Measurements from ENCODE around the gene PBRM1. TPM values are rescaled to one million over a fixed set of nuclear protein-coding genes. Genes with fewer than 3 reads are reported as not detected.

PBRM1 gene
- total RNA-seq, 1 experiment from 2014 or later, result 40.0 TPM

GRCh38 chr3:52690560-52690959 is 4.8 kb upstream of the PBRM1 start:
- DNase-seq (ENCODE audit: low read depth, low spot score) (no peak), ATAC-seq (no peak)
- peaks cover 75 to 91% of the 10 kb centered on the region in 2 experiments for H3K36me3 ChIP-seq (ENCODE audit: control insufficient read depth in 1 of 2, insufficient read depth in 2 of 2, low read length in 2 of 2)
- intact Hi-C loops (cut with micrococcal nuclease), result no loop called here
- POLR2A ChIA-PET, result interaction anchor here (1.3 to 2.0 kb wide), 3 partner anchors 8 to 15 kb away, joined by 3 to 6 read pairs (median 4); partner anchors contain the start of genes GLT8D1 and SPCS1
- H3K9ac ChIP-seq (ENCODE audit: low read length), result no peak overlapping the region
- H3K9me3 ChIP-seq (ENCODE audit: control insufficient read depth in 1 of 2, insufficient read depth in 1 of 2, low read depth in 1 of 2, low read length in 2 of 2), result no peaks in the 10 kb centered on the region
- H3K4me1 ChIP-seq (ENCODE audit: control insufficient read depth in 1 of 2, insufficient read depth in 2 of 2, low read length in 2 of 2), result peaks cover 5 to 10% of the 10 kb centered on the region in 2 experiments; a peak in 3 of 4 replicates
- H4K20me1 ChIP-seq (ENCODE audit: insufficient read depth), result peaks cover 26% of the 10 kb centered on the region; the same call in 1 of the 2 replicates
- TF ChIP-seq ZBTB33 (IDR thresholded peaks at IDR 0.05; ENCODE audit: extremely low read depth, insufficient replicate concordance, low read length), result no peak
- TF ChIP-seq SRF (IDR thresholded peaks at IDR 0.05; ENCODE audit: low read depth), result no peak
- no peak for TF ChIP-seq POLR2A (IDR thresholded peaks at IDR 0.05; ENCODE audit: borderline replicate concordance, extremely low read depth, insufficient read depth, insufficient read length)
- TF ChIP-seq CTCF (IDR thresholded peaks at IDR 0.05 in 2 of 3, conservative IDR thresholded peaks at IDR 0.05 in 1 of 3; ENCODE audit: borderline replicate concordance in 1 of 3, insufficient read depth in 1 of 3, low read depth in 2 of 3, low read length in 2 of 3), result no peak
- no peak for TF ChIP-seq EGR1 (IDR thresholded peaks at IDR 0.05; ENCODE audit: low read depth)
- TF ChIP-seq TCF7L2 (IDR thresholded peaks at IDR 0.05; ENCODE audit: borderline replicate concordance, extremely low read depth, insufficient read depth, insufficient read length), result no peak
- TF ChIP-seq JUND (IDR thresholded peaks at IDR 0.05), result no peak
- TF ChIP-seq FOSL1 (IDR thresholded peaks at IDR 0.05; ENCODE audit: low read depth), result no peak
- TF ChIP-seq RAD21 (IDR thresholded peaks at IDR 0.05; ENCODE audit: low read depth), result no peak
- RAD21 ChIA-PET (ENCODE audit: low non-redundant PET in 1 of 2, low total read pairs in 2 of 2, uncharacterized antibody in 2 of 2, unreplicated experiment in 2 of 2), result no interaction called here
- H3K9me2 ChIP-seq (ENCODE audit: insufficient read depth), result no peaks in the 10 kb centered on the region
- CTCF ChIA-PET, result no interaction called here
- no peak overlapping the region for H2AFZ ChIP-seq (ENCODE audit: low read depth, low read length, poor library complexity, severe bottlenecking)
- peaks cover 81% of the 10 kb centered on the region for H3K79me2 ChIP-seq (ENCODE audit: insufficient read depth, low read length)
- BruUV-seq (replicated peaks), result no TSS peak
- no peak overlapping the region for H3K27ac ChIP-seq (ENCODE audit: low read depth, low read length)
- H3K4me2 ChIP-seq (ENCODE audit: low read length), result no peak overlapping the region
- no peak overlapping the region for H3K4me3 ChIP-seq (replicated peaks in 1 of 2; ENCODE audit: low read depth in 1 of 2, low read length in 2 of 2)
- H3K27me3 ChIP-seq (ENCODE audit: insufficient read depth, low read length), result no peaks in the 10 kb centered on the region

Data from HCT116 (cell line).